ENCODE results near the gene EGFR.

EGFR gene

DNA sequence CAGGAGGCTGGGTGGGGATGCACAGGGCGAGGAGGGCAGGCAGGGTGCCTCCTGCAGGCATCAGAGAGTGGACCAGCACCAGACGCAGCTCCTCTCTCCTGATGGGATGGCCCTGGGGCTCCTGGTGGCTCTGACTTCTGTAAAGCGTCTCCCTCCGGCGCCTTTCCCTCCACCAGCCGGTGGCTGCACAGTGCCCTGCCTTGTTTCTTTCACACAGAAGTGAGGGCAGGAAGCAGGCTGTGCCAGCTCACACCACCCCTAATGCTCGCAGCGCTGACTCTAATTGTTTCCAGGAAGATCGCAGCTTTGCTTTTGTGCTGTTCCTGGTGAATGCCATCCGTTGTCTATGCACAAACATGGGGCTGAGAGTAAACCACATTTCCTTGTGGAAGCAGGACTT lies 194.0 kb downstream of the EGFR start:
- peak; percentile 78 for DNase-seq (ENCODE audit: low spot score)

DNA sequence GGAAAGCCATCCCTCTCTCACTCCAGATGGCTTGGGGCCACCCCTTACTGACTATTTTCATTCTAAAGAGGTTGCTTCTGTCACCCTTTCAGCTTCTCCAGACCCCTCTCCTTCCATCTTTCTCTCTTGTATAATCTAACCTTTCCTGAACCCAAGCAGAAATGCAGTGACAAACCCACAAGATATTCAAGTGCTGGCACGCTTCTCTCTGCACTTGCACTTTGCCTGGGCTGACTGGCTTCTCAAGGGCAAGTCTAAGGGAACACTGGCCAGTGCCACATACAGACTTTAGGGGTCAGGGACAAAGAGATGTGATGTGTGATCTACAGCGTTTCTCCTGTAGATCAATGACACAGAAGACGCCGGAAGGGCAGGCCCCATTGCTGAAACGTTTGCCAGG lies 195.9 kb downstream of the EGFR start:
- DNase-seq (ENCODE audit: low spot score) = no peak

DNA sequence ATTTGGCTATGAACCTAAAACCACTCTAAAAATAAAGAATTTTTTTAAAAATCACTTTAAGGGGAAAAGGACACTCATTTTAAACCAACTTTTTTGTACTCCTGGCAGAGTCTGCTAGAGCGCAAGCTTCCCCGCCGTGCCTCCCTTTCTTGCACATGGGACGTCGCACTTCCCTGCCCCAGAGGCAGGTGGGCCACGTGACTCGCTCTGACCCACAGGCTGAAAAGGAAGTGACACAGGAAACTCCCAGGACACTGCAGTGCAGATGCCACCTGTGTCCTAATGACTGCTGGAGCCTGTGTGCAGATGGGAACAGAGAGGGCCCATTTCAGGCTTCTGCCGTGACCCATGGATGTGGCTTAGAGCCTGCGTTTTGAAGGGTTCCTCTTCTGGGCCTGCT lies 204.2 kb downstream of the EGFR start:
- no peak for DNase-seq (ENCODE audit: low spot score)

DNA sequence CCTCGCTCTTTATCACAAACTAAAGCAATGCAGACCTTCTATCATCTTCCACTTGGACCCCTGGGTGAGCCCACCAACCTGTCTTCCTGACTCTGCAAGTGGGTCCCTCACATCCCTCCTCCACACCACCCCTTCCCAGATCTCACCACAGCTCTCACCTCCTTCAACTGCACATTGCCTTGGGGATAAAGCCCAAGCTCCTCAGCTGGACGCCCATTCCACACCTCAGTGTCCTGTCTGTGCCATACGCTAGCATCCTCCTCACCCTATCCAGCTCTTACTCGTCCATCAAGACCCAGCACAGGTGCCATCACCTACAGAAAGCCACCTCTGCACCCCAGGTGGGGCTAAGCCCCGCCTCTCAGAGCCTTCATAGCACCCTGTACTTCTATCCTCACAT lies 205.3 kb downstream of the EGFR start:
- no peak for DNase-seq (ENCODE audit: low spot score)

DNA sequence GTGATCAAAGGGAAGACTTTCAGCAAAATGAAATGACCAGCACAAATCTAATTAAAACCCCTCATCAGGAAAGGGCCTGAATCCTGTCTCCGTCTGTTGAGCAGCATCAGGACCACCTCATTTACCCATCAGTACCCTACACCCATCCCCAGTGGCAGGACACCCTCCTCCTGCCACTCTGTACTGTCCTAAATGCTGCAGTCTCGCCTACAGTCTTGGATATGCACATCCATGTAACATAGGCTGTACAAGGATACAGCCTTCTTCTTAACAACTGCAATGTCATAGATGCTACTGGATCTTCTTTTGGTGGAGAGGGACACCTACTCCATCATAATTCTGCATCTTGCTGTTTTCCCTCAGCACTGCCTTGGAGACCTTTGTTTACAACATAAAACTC lies 206.0 kb downstream of the EGFR start:
- no peak for DNase-seq (ENCODE audit: low spot score)

DNA sequence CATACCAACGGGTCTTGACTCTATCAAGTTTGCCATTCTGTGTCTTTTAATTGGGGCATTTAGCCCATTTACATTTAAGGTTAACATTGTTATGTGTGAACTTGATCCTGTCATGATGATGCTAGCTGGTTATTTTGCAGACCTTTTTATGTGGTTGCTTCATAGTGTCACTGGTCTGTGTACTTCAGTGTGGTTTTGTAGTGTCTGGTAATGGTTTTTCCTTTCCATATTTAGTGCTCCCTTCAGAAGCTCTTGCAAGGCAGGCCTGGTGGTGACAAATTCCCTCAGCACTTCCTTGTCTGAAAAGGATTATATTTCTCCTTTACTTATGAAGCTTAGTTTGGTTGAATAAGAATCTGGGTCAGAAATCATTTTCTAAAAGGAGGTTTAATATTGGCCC lies 211.2 kb downstream of the EGFR start:
- DNase-seq (ENCODE audit: low spot score) = no peak

DNA sequence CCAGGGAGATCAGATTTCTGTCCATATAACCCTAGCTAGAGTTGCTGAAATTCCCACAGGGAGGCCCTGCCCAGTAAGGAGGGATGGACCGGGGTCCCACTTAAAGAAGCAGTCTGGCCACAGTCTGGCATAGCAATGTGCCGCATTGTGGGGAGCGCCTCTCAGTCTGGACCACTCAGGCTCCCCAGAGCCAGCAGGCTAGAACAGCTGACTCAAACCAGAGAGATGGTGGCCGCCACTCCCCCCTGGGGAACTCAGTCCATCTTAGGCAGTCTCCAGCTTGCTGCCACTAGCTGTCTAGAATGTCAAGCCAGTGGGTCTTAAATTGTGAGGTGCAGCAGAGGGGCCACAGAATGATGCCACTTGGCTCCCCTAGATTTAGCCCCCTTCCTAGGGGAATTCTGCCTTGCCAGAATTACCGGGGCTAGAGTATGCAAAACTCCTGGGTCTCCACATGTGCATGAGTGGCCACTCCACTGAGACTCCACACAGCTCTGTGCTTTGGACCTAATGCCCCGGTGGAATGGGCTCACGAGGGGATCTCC lies 213.0 kb downstream of the EGFR start:
- DNase-seq (ENCODE audit: low spot score) = no peak

DNA sequence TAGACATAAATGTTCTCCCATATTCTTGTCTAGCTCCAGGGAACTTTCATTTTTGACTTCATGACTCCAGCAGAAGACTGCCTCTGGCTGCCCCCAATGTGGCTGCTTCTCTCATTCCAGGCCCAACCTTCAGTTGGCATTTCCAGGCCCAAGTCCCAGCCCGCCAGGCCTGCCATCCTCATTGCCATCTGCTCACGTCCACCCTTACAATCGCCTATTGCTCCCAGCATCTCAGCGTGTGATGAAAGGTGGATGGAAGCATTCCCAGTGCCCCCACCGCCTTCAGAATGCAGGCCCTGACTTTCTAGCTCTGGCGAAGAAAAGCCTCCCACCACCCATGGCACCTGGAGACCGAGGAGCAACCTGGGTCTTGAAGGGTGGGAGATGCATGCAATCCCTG lies 214.2 kb downstream of the EGFR start:
- no peak for DNase-seq (ENCODE audit: low spot score)

DNA sequence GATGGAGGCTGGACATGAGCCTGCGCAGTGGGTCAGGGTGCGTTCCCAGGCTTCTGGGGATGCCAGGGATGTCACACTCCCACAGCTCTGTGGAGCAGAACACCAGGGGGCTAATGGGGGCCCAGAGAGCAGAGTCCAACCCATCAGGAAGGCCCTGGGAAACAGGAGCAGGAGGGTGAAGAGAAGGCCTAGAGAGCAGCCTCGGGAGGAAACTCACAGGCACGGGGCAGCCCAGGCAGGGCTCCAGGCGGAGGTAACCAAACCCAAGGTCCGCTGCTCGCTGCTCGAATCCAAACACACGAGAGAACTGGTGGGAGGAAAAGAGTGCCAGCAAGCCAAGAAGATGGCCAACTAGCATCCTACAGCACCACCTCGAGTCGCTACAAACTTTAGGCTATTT lies 215.6 kb downstream of the EGFR start:
- DNase-seq (ENCODE audit: low spot score) = no peak

DNA sequence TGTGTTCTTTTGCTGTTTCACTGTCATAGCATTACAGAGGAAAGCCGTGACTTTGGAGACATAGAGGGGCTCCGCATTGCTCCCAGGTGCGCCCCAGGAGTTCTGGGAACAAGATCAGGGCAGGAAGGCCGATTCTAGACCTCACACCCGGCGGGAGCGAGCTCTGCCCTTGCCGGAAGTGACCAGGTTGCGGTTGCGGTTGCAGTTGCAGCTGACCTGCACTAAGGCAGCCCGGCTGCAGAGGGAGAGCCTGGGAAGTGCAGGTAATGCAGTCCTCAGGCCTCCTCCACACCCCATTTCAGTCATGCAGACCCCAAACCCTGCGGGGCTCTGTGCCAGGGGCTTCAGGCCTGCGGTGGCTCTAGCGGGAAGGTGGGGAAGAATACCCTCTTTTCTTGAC lies 216.3 kb downstream of the EGFR start:
- DNase-seq (ENCODE audit: low spot score) = no peak

DNA sequence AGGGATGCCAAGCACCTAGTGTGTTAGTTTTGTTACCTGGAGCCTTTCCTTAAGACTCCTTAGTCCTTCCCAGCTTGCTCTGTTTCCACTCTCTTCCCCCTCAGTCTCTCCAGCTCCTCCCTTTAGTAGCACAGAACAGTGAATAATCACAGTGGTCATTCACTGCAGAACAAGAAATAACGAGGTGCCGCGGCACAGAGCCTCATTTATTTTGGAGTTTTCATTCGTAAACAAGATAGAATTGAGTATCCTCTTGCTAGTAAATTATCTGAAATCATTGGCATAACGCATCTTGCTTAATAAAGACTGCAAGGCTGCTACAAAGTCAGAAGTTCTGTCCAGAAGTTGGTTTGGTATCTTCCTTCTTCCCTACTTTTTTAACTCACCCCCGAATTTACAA lies 217.0 kb downstream of the EGFR start:
- no peak for DNase-seq (ENCODE audit: low spot score)

DNA sequence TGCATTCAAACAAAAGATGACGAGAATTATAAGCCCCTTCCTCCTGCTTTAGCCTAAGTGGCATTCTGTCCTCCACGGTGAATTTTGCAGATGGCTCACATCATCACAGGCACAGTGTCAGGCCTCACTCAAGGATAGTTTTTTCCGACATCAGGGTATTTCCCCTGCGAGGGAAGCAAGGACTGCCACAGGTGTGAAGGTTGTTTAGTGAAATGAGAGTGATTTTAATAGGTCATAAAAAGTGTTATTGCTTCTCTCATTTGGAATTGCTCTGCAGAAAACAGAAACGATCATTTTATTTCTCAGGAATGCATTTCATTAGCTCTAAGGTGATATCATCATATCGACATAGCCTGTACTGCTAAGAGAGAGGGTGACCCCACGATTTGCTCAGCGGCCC lies 217.7 kb downstream of the EGFR start:
- no peak for DNase-seq (ENCODE audit: low spot score)

DNA sequence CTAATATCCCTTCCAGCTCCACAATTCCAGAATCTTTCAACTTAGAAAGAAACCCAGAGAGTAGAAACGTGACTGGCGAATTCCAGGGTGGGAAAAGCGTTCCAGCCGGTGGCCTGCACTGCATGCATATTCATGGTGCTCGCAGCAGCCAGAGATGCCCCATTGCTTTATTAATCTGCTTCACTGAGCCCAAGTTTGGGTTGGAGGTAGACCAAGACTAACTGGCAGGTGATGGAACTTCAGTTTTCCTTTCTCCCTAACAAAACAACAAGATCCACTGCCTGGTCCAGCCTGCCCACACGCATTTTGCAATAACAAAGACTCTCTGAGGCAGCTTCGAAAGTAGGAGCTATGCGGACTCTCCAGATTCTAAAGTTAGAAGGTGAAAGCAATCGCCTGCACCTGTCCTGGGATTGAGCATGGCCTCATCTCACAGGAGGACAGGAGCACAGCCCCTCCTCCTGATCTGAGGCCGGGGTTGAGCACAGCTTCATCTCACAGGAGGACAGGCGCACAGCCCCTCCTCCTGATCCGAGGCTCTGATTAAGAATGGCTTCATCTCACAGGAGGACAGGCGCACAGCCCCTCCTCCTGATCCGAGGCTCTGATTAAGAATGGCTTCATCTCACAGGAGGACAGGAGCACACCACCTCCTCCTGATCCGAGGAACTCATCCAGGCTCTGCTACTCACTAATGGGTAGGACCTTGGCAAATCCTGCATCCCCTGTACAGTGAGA lies 218.5 kb downstream of the EGFR start:
- no peak for DNase-seq (ENCODE audit: low spot score)

DNA sequence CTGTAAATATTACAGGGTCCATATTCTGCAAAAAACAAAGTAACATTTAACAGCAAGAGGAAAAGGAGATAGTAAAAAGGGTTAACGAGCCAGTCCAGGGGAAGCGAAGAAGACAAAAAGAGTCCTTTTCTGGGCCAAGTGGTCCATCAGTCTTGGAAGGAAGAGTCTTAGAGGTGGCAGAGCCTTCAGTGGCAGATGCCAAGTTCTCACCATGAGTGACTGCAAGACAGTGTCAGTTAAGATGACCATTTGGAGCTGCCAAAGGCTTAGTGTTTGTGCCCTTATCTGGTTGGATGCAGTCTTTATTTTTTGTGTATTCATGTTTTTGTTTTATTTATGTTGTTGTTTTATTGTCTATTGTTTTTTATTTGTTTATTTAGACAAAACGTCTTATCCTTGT lies 220.6 kb downstream of the EGFR start:
- no peak for DNase-seq (ENCODE audit: low spot score)

DNA sequence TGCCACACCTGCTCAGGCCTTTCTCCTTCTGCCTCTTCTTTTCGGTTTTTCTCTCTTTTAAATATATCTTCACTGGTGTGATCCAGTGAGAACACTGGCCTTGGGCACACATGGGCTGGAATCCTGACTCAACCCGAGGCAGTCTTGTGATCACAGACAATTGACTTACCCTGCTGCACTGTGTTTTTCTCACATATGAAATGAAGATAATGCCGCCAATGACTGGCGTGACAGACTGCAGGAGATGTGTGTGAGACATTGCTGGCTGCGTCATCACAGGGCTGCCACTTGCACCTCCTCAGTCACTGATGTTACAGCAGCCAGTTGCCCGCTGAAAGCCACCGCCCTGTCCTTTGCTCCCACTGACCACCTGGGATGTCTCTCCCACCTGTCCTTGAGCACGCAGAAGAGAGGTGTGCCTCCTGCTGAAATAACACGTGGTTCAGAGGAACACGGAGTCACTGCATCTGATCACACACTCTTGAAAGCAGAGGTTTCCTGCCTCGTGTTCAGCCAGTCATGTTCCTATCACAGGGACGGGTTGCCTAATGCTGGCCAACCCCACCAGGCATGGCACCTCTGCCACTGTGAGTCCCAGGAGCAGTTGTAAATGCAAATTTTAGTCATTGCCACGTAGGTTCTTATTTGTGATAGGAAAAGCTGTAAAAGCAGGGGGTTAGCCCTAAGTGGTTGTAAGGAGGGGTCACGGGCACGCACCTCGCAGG lies 221.8 kb downstream of the EGFR start:
- DNase-seq (ENCODE audit: low spot score) = no peak

DNA sequence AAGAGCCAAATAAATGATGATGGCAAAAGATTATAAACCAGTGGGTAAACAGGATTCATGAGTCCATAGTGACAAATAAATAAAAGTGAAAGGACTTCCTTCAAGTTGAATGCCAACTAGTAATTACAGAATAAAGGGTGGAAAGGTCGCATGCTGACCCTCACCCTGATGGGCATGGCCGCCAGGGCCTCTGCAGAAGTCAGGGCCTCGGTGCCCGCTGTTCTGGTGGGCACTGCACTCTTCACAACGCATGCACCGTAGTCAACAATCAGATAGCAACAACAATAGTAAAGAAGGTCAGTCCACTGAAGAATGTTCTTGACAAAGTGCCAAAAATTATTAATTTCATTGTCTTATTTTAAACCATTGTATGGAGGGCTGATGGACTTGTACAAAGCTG lies 223.1 kb downstream of the EGFR start:
- no peak for DNase-seq (ENCODE audit: low spot score)

DNA sequence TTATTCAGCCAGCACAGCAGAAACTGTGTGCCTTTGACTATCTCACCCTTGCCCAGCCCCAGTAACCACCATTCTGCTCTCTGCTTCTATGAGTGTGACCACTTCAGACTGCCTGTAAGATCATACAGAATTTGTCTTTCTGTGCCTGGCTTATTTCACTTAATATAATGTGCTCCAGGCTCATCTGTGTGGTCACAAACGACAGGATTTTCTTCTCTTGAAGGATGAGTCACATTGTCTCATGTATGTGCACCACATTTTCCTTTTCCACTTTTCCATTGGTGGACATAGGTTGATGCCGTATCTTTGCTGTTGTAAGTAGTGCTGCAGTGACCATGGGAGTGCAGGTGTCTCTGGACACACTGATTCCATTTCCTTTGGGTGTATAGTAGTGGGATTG lies 223.8 kb downstream of the EGFR start:
- no peak for DNase-seq (ENCODE audit: low spot score)

DNA sequence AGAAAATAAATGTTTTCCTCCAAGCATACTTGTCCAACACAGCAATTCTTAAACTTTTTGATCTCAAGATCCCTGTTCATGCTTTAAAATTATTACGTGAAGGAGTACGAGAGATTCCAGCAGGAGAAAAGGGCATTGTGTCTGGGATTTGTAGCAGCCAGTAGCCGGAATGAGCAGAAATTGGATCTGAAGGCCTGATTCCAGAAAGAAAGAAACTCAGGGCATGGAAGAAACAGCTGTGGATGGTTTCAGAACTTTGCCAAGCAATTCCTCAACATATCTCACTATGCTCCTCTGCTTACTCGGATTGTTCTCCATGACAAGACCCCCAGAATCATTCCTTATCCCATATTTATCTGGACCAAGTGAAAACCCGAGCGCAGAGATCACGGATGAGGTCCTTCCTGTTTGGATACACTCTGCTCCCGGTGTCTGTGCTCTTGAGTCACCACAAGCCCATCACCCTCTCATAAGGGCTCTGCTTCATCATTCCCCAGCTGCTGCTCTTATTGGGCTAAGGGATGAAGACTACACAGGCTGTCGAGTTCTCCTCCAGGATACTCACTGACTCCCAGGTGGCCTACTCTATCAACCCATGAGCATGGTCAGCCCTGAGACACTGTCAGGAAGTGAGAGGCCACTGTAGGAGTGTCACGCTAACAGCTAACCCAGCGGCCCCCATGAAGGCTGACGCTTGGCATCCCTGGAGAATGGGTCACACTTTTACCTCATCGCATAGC lies 225.4 kb downstream of the EGFR start:
- DNase-seq (ENCODE audit: low spot score) = no peak

DNA sequence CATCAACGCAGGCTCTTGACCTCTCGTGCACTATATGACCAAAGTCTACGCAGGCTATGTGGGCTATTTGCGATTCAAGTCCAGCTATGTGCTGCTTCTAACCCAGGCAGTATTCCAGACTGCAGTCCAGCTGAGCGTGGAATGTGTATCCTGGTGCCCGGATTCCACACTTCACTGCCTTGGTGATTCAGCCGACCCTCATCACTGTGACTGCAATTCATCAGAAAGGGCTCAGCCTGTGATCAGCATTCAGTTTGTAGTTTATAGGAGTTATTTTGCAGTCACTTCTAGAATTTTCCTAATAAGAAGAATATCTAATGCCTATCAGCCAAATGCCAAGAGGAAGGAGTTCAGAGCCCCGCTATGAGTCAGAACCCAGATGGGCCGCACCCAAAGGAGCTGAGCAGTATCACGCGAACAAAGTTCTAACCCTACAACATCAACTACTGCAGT lies 226.5 kb downstream of the EGFR start:
- no peak for DNase-seq (ENCODE audit: low spot score)

DNA sequence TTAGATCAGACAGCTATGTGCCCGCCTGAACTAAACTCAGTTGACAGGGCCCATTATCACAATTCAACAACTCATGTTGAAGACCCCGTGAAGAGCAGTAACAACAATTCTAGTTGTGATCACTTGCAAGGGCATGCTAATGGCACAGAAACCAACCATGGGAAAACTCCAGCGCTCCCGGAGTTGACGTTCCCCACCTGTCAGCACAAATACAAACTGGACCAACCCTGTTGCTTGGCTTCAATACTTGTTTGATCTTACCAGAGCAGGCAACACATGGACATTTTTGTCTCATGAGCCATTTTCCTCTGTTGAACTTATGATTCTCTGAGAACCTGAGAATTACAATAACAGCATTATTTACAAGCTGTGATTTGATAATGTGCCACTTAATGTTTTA lies 227.4 kb downstream of the EGFR start:
- DNase-seq (ENCODE audit: low spot score) = no peak

DNA sequence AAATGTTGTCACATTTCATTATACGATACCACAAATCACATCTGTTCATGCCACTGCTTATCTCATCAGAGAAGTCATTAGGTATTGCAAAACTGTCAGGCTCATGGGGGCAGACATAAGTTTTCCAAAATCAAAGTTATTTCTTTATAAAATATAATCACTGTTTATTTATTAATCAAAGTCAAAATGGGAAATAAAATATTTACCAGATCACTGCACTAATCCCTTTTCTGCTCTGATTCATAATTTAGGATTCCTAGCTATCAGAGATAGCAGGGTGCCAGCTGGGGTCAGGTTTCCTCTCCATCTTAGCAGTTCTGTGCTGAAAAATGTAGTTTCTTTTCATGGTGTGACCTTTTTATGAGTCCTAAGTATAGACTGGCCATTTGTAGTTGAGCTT lies 228.6 kb downstream of the EGFR start:
- DNase-seq (ENCODE audit: low spot score) = no peak

DNA sequence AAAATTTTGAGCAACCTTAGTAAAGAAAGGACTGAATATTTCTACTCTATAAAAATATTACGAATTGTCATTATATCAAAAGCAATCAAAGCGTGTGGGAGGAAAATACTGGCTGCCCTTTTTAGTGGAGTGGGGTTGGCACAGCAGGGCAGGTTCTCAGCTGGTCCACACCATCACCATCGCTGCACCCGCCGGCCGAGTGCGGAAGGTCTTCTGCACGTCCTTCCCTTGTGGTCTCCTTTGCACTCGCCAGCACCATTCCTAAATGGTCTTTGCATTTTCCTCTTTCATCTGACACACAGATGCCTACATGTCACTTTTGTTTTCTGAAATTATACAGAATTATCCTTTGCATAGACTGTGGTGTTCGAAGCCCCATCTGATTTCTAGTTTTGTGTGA lies 229.7 kb downstream of the EGFR start:
- no peak for DNase-seq (ENCODE audit: low spot score)

DNA sequence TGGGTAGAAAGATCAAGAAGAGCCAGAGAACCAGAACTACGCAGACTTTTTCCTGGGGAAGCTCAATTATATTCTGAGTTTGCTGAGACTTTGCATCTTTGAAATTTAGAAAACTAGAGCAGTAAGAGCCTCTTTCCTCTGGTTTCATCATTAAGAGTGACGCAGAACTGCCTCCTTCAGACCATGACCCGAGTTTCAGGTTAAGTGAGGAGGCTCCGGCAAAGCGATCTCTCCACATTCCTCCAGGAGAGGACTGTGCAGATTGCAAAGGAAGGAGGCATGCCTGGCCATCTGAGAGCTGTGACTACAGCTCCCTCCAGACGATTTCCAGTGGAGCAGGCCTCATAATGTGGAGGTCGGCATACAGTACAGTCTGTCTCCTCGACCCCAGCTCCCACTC lies 230.5 kb downstream of the EGFR start:
- DNase-seq (ENCODE audit: low spot score) = no peak
